Heart left ventricle (tissue), 16 donors: ENCODE results near the gene PRKG1. TPM values are rescaled to one million over a fixed set of nuclear protein-coding genes. Genes with fewer than 3 reads are reported as not detected.

ENCODE experiments used
- ATAC-seq, 4 donors: fragments of 200-7000 bp; cut with Tn5 transposase; one replicate each; pipeline ENCODE4 v1.9.1; 2020 to 2022; ENCODE audit warnings: moderate library complexity in 4 of 4, mild to moderate bottlenecking in 3 of 4, moderate number of reproducible peaks in 1 of 4
- DNase-seq, 5 donors: peaks; one replicate each; pipeline ENCODE4 v3.0.0-alpha.2; 2020
- H3K27ac ChIP-seq, 12 donors: fragments of 200-600 bp; sonication (generic) in 4 of 12; one replicate each; pipeline versions ENCODE4 v1.5.0 to v1.8.0; 2016 to 2022; ENCODE audit warnings: mild to moderate bottlenecking in 2 of 12
- H3K27me3 ChIP-seq, 9 donors: fragments of 200-600 bp; sonication (generic) in 2 of 9; one replicate each; pipeline versions ENCODE4 v1.5.1 to v1.8.0; 2016 to 2022; ENCODE audit warnings: mild to moderate bottlenecking in 3 of 9
- H3K36me3 ChIP-seq, 9 donors: fragments of 200-600 bp; sonication (generic) in 2 of 9; one replicate each; pipeline versions ENCODE4 v1.5.0 to v1.8.0; 2018 to 2022; ENCODE audit warnings: mild to moderate bottlenecking in 2 of 9
- H3K4me1 ChIP-seq, 12 donors: fragments of 200-600 bp; sonication (generic) in 4 of 12; one replicate each; pipeline versions ENCODE4 v1.5.0 to v1.8.0; 2016 to 2022; ENCODE audit warnings: mild to moderate bottlenecking in 3 of 12
- H3K4me3 ChIP-seq, 12 donors: fragments of 200-600 bp; sonication (generic) in 4 of 12; one replicate each; pipeline versions ENCODE4 v1.5.0 to v1.8.0; 2017 to 2022; ENCODE audit warnings: mild to moderate bottlenecking in 9 of 12, moderate library complexity in 4 of 12
- H3K9me3 ChIP-seq, 12 donors: fragments of 200-600 bp; sonication (generic) in 4 of 12; one replicate each; pipeline versions ENCODE4 v1.5.0 to v1.8.0; 2016 to 2022; ENCODE audit warnings: mild to moderate bottlenecking in 1 of 12
- CTCF ChIP-seq, 12 donors: fragments of 200-600 bp; sonication (generic) in 4 of 12; IDR thresholded peaks; one replicate each; pipeline versions ENCODE4 v1.5.0 to v1.8.0; 2018 to 2022; ENCODE audit warnings: antibody characterized with exemption in 12 of 12, mild to moderate bottlenecking in 5 of 12
- POLR2A ChIP-seq, 2 donors: fragments of 450-650 bp; IDR thresholded peaks; one replicate each; pipeline ENCODE4 v1.6.1; 2017; ENCODE audit warnings: antibody characterized with exemption in 2 of 2, mild to moderate bottlenecking in 2 of 2, moderate library complexity in 2 of 2
- WGBS, 4 donors: extraction: QIAGEN DNeasy Blood & Tissue Kit in 2 of 4; methylation state at CpG; one replicate each; pipeline versions ENCODE4 v1.1.5 to v1.1.7; 2013 to 2018; 5-methylcytosine and 5-hydroxymethylcytosine counted together
- intact Hi-C, 10 donors: fragments of 100-400 bp; cut with DNase I; formaldehyde crosslinking; loops; one replicate each; pipeline versions ENCODE4 v1.11.1 to v1.14.2; 2022
- polyA plus RNA-seq, 2 donors: library from polyadenylated mRNA; stranded (reverse); fragments of 200-250 nt; gene quantifications; one replicate each; pipeline ENCODE4 v1.2.3, GENCODE V29; 2013
- total RNA-seq, 9 donors: library from RNA; depleted of rRNA in 2 of 9; stranded (reverse); fragments of >200 nt in 2 of 9; fragmentation: NEBNext Ultra II Directional in 3 of 9; extraction: Animal tissue kit (Norgen Biotek cat#: 25700) in 3 of 9; gene quantifications; one replicate each; pipeline versions ENCODE4 v1.1.0 to v1.2.4, GENCODE V29; 2016 to 2023
- donor health status: ischemic (EF 13 %, LVEDD 7.1; RV severe dilation, severe dysfunction).
- donor health status: healthy with polysubstance abuse.
- donor health status: DM: no; HTN: yes; CAD: no.
- donor health status: DM: no; HTN: no; CAD: no.
- donor health status: ischemic (EF 25% LVEDD 6.9; RV normal size, moderate dysfunction).
- donor health status: ischemic (EF 25% LVEDD 5.7; RV mildly dilated, moderate dysfunction).
- donor health status: healthy.
- donor health status: DM: yes; HTN: yes; CAD: no.
- donor health status: ischemic (EF 35%, LVEDD 5.7; RV mildly dilated, moderate dysfunction).
- donor health status: nonischemic (EF 11% LVEDD 7.7; RV severe dilation, severe dysfunction).
- donor health status: DM: yes; HTN: yes; CAD: no.
- donor health status: PGD.
- donor health status: ischemic (EF 29% LVEDD 5.4; RV normal size, mild dysfunction).
- donor health status: nonischemic (EF 23%, LVEDD 6.1; RV moderate dilation, normal function).

Gene PRKG1
- total and polyA plus RNA-seq, 11 donors = 5.5 to 37.3 (median 29.3) TPM

GRCh38 chr10:51507476-51507875, 433.2 kb downstream of the PRKG1 start:
- no peak for DNase-seq
- Histone ChIP-seq H3K36me3 (no peaks in the 10 kb centered on the region), H3K4me1 (peaks cover 0 to 11% (median 0%) of the 10 kb centered on the region in 12 donors), H3K27ac (no peak overlapping the region), H3K4me3 (no peak overlapping the region), H3K9me3 (no peaks in the 10 kb centered on the region), H3K27me3 (no peaks in the 10 kb centered on the region)
- intact Hi-C loops = no loop called here
- 90 to 93% (median 92%) methylated on average over 3 of the region's 3 CpGs for WGBS, 4 donors
- no peak for TF ChIP-seq CTCF (IDR thresholded peaks at IDR 0.05)
- TF ChIP-seq POLR2A (IDR thresholded peaks at IDR 0.05) = no peak
- no peak for ATAC-seq

GRCh38 chr10:51508156-51508555, 433.9 kb downstream of the PRKG1 start:
- H3K27ac ChIP-seq = no peak overlapping the region
- no peaks in the 10 kb centered on the region for H3K36me3 ChIP-seq
- no peak overlapping the region for H3K4me3 ChIP-seq
- intact Hi-C loops = no loop called here
- no peaks in the 10 kb centered on the region for H3K9me3 ChIP-seq
- TF ChIP-seq CTCF (IDR thresholded peaks at IDR 0.05) (no peak), POLR2A (IDR thresholded peaks at IDR 0.05) (no peak)
- no peaks in the 10 kb centered on the region for H3K27me3 ChIP-seq
- no peak for ATAC-seq
- H3K4me1 ChIP-seq = peaks cover 0 to 11% (median 0%) of the 10 kb centered on the region in 12 donors
- WGBS, 4 donors = 55 to 69% (median 62%) methylated on average over 2 of the region's 2 CpGs
- no peak for DNase-seq

- Histone ChIP-seq H3K4me3 (no peak overlapping the region), H3K27me3 (no peaks in the 10 kb centered on the region), H3K27ac (no peak overlapping the region), H3K9me3 (no peaks in the 10 kb centered on the region), H3K4me1 (peaks cover 0 to 11% (median 0%) of the 10 kb centered on the region in 12 donors), H3K36me3 (no peaks in the 10 kb centered on the region)
- intact Hi-C loops = no loop called here
- TF ChIP-seq CTCF (IDR thresholded peaks at IDR 0.05) (no peak), POLR2A (IDR thresholded peaks at IDR 0.05) (no peak)
- ATAC-seq (no peak), DNase-seq (no peak)
- 77 to 80% (median 78%) methylated on average over 2 of the region's 2 CpGs for WGBS, 4 donors
These were observed 435.9 kb downstream of the PRKG1 start for GRCh38 chr10:51510231-51510630.

GRCh38 chr10:51521605-51522004, 447.3 kb downstream of the PRKG1 start:
- Histone ChIP-seq H3K4me1 (peaks cover 0 to 13% (median 4%) of the 10 kb centered on the region in 12 donors), H3K9me3 (no peaks in the 10 kb centered on the region), H3K36me3 (no peaks in the 10 kb centered on the region), H3K27ac (no peak overlapping the region), H3K27me3 (no peaks in the 10 kb centered on the region), H3K4me3 (no peak overlapping the region)
- DNase-seq = no peak
- no peak for ATAC-seq
- intact Hi-C loops = no loop called here
- WGBS, 4 donors = 16 to 30% (median 19%) methylated on average over 2 of the region's 2 CpGs
- TF ChIP-seq POLR2A (IDR thresholded peaks at IDR 0.05) (no peak), CTCF (IDR thresholded peaks at IDR 0.05) (no peak)
